Hematopoietic multipotent progenitor cell treated with erythropoietin and hydrocortisone succinate and interleukin-3 and kit ligand, for 8 days (in vitro differentiated cells): ENCODE results near the gene SENP3.

Experiments
- DNase-seq: peaks from one replicate; pipeline ENCODE4 v3.0.0-alpha.2; 2015

Gene SENP3

GRCh38 chr17:7577327-7578199 lies 15.8 kb downstream of the SENP3 start:
- no peak for DNase-seq

- peak; percentile 87 for DNase-seq
These were observed 17.5 kb downstream of the SENP3 start, which contains the start of gene CD68 for GRCh38 chr17:7579001-7579833. CD68 (plus strand) TSS chr17:7579638; CDS start chr17:7579678, 40 bp downstream.

DNA sequence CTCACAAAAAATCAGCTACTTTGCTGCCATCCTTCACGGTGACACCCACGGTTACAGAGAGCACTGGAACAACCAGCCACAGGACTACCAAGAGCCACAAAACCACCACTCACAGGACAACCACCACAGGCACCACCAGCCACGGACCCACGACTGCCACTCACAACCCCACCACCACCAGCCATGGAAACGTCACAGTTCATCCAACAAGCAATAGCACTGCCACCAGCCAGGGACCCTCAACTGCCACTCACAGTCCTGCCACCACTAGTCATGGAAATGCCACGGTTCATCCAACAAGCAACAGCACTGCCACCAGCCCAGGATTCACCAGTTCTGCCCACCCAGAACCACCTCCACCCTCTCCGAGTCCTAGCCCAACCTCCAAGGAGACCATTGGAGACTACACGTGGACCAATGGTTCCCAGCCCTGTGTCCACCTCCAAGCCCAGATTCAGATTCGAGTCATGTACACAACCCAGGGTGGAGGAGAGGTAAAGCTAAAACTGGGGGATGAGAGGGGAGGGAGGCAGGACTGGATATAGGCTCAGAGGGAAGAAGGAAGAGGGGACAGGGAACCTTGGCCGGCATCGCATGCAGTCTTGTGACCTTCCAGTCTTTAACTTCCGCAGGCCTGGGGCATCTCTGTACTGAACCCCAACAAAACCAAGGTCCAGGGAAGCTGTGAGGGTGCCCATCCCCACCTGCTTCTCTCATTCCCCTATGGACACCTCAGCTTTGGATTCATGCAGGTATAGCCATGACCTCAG lies 18.3 kb downstream of the SENP3 start:
- peak; percentile 56 for DNase-seq

- DNase-seq, result peak; percentile 82
These were observed 19.2 kb downstream of the SENP3 start for GRCh38 chr17:7580604-7581575.

DNA sequence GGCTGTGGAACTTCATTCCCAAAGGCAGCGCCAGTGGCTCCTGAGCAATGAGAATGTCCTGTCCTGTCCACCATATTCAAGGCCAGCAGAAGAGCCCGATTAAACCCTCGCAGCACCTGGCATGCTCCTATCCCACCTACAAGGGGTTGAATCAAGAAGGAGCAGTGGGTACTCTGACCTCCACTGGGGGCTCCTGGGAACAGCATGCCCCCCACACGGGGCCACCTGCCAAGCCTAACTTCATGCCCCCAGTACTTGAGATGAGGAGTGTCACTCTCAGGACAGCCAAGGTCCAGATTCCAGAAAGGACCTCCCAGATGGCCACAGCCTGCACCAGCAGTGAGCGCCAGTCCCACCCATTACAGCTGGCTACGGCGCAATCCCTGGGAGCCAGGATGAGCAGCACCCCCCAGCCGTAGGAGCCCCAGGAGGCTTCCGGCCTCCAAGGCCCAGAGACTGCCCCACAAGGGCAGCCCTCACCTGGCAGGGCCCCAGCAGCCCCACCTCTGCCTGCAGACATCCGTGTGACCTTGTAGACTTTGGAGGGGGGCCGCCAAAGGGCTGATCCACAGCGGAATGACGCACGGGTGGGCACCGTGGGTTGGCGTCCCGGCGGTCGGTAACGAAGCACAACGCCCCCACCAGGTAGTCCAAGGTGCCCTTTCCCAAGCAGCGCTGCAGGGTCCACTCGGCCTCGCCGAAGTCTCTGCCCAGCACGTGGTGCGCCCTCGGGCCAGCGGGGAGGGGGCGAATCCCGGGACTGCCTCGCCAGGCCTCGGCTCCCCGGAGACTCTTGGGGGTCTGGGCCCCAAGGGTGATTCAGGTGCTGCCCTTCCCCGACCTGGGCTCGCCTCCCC lies 20.9 kb downstream of the SENP3 start:
- no peak for DNase-seq

DNA sequence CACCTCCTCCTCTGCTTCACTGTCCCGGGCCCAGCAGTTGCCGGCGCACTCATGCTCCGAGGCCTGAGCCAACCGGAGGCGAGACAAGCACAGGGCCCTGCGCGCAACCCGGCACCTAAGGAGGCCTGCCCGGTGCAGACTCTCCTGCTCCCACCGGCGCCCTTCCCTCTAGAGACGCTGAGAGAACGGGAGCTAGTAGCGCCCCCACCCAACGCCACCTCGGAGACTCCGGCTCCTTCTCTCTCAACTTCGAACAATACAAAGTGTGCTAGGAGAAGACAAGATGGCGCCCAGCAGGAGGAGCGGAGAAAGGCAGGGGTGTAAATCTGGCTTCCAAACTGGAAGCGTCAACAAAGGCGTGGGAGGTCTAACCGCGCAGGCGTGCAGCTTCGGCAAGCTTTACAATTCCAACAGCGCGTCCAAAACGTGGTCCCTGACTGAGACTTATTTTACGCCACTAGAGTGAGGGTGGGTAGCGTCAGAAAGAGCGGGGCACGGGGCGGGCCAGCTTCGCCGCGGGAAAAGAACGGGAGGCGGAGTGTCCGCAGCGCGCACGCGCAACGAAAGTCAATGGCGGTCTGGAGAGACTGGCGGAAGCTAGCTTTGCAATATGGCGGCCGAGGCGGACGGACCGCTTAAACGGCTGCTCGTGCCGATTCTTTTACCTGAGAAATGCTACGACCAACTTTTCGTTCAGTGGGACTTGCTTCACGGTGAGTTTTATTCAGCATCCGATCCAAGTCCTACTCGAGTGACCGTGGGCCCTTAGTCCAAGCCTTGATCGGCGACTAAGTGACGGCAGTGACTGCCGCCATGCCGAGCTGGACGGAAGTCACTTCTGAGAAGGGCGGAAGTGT lies 21.8 kb downstream of the SENP3 start, which contains the start of gene MPDU1:
TSS of gene MPDU1 (plus strand) at position 600 of the 857 bp plus-strand sequence. CDS start at position 611, 11 bp downstream.
- peak; percentile 97 for DNase-seq

GRCh38 chr17:7586673-7587419 lies 25.1 kb downstream of the SENP3 start:
- DNase-seq, result peak; percentile 61

DNA sequence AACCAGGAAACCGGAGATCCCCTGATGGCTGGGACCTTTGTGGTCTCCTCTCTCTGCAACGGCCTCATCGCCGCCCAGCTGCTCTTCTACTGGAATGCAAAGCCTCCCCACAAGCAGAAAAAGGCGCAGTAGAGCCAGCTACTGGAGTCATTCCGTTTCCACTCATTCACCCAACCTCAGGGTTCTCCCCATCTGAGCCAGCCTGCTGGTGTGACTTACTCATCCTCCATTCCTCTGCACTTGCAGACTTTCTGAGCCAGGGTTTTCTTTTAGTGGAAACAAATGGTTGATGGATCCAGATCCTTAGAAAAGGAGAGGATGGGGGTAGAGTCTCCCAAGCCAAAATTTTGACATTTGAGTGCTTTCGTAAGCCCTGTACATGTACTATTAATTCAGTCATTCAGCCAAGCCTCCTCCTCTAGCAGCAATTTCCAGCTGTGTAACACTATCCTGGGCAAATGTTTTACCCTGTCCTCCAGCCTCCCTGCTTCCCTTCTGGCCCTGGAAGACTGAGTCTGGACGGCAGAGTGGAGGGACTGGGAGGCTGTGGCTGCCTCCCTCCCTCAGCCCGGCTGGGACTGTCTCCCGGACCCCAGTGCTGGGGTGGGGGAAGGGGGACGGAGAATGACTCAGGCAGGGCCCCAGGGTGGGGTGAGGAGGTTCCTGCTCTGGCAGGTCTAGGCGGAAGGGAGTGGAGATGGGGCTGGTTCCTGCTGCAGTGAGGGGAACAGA lies 25.9 kb downstream of the SENP3 start:
- peak; percentile 51 for DNase-seq

DNA sequence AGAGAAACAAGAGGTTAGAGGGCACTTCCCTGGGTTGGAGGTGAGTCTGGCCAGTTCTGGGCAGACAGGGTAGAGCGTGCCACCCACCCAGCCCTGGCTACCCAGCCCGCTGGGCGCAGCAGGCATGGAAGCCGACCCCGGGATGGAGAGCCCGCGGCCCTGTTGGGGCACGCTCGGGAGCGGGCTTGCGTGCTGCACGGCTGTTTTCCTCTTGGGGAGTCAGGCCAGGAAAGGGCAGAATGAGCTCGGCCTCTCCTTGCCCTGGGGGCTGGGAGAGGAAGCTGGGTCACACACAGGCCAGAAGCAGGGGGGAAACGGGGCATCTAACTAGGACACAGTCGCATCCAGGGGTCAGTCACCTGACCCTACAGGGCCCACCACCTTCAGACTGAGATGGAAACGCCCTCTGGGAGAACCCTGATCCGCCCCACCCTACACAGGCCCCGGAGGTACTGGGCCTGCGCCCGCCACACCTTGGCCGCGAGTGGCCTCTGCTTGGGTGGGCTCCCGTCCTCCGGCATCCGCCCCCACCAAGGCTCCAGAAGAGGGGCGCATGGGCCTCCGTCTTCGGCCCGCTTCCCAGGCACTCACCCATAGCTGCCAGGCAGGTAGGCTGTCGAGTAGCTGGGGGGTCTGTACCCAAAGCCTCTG lies 27.0 kb downstream of the SENP3 start:
- DNase-seq, result no peak

- peak; percentile 85 for DNase-seq
These were observed 27.6 kb downstream of the SENP3 start for GRCh38 chr17:7589204-7589868.

DNA sequence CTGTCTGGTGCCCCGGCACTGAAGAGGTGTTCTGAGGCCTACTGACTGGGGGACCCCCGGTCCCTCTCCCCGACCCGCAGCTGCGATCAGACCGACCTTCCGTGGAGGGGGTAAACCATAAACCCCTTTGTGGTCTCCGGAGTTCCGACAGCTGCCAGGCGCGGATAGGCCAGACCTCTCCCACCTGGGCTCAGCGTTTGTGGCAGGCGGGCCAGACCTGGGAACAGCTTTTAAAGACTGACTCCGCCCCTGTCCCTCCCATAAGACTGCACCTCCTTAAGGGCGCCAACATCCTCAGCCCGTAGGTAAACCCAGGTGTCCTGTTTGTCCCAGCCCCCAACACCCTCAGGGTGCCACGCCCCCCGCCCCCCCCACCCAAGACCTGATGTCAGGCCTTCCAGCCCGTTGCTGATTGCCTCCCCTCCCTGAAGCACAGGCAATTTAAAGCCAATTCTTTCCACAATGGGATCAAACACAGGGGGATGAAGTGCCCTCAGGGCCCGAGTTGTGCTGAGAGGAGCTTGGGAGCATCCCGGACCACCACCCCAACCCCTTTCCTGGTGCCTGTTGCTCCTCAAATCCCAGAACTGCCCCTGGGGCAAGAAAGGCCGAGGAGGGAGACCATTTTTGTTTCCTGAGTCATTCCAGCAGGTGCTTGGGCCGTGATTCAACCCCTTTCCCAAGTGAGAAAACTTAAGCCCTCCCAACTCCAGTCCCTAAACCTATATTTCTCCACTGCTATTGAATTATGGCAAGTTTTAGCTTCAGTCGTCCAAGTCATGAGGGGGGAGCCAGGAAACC lies 28.4 kb downstream of the SENP3 start, which contains the start of gene SOX15:
TSS of gene SOX15 (minus strand) at position 204 of the 801 bp plus-strand sequence. CDS start 418 bp downstream, outside the sequence.
- DNase-seq, result no peak

DNA sequence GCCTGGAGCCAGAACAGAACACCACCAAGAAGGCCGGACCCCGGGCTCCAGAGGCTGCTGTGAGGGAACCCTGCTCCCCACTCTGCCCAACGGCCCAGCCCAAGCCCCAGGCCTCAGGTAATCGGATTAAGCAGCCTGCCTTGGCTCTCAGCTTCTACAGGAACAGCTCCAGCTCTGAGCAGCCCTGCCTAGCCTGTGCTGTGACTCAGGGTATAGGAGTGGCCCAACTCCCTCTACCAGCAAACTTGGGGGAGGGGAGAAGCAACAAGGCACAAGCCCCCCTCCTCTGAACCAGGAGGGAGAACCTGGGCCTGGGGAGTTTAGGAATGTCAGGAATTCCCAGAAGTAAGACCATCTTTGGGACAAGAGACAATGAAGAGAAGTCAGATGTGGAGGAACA lies 29.0 kb downstream of the SENP3 start:
- no peak for DNase-seq

- no peak for DNase-seq
These were observed 29.9 kb downstream of the SENP3 start for GRCh38 chr17:7591596-7591995.

DNA sequence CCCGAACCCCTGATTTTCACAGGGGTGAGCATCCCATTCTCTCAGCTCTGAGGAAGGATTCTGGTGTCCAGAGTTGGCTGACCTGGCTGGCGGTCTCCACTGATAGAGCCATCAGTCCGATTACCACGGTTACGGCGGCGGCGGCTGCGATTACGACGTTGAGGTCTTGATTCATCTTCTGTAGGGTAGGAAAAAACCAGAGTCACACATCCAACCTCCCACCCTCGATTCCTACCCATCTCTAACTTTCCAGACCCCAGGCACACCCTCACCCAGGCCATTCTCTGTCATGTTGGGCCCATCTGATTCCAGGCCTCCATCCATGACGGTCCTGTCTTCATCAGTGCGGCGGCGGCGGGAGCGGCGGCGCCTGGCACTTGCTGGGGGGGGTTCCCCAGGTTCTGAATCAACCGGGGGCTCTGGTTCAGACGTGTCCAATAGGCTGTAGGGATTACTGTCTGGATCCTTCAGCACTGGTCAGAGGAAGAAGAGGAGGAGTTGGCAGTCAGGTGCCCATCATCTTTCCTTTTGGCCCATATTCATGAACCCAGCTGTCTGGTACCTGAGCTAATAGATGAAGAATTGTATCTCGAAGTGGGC lies 30.8 kb downstream of the SENP3 start:
- DNase-seq, result no peak

DNA sequence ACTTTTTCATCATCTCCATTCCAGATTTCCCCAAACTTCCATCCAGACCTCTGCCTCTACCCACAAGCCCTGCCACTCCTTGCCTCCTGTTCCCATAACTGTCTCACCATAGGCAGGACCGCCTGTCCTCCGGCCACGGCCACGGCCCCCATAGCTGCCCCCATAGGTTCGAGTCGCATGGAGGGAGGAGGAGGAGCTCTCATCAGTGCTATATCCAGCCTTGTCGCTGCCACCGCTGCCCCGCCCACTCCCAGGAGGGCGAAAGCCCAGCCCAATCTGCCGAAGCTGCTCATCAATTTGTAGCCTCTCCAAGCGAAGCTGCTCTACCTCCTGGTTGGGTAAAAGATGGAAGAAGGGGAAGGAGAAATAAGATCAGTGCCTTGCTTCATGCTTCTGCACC lies 31.6 kb downstream of the SENP3 start:
- no peak for DNase-seq
